Esophagus muscularis mucosa (tissue), 4 donors: ENCODE data around the gene LITAF.

Experiments used
- EP300 ChIP-seq: sonication (generic); formaldehyde crosslinking; IDR thresholded peaks from one replicate; pipeline ENCODE4 v1.6.1; 2017; ENCODE audit warnings: antibody characterized with exemption
- POLR2A ChIP-seq: fragments of 450-650 bp; IDR thresholded peaks from one replicate; pipeline ENCODE4 v1.6.1; 2017; ENCODE audit warnings: antibody characterized with exemption, moderate library complexity, mild to moderate bottlenecking, low read depth
- TF ChIP-seq, protein P1 (sequence below), 3 experiments: fragments of 200-600 bp in 2 of 3; fragments of 450-650 bp in 1 of 3; sonication (generic) in 2 of 3; IDR thresholded peaks; one replicate each; pipeline ENCODE4 v1.5.1; 2017 to 2019; ENCODE audit warnings: antibody characterized with exemption in 3 of 3, mild to moderate bottlenecking in 2 of 3, moderate library complexity in 1 of 3

- TF ChIP-seq, protein P1, sequence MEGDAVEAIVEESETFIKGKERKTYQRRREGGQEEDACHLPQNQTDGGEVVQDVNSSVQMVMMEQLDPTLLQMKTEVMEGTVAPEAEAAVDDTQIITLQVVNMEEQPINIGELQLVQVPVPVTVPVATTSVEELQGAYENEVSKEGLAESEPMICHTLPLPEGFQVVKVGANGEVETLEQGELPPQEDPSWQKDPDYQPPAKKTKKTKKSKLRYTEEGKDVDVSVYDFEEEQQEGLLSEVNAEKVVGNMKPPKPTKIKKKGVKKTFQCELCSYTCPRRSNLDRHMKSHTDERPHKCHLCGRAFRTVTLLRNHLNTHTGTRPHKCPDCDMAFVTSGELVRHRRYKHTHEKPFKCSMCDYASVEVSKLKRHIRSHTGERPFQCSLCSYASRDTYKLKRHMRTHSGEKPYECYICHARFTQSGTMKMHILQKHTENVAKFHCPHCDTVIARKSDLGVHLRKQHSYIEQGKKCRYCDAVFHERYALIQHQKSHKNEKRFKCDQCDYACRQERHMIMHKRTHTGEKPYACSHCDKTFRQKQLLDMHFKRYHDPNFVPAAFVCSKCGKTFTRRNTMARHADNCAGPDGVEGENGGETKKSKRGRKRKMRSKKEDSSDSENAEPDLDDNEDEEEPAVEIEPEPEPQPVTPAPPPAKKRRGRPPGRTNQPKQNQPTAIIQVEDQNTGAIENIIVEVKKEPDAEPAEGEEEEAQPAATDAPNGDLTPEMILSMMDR (IDR thresholded peaks at IDR 0.05): no peak
- TF ChIP-seq POLR2A: no peak
- no peak for TF ChIP-seq EP300
Observed at GRCh38 chr16:11605564-11605886, 18.8 kb upstream of the LITAF start.
